K562 (cell line): ENCODE results near the gene GJE1. TPM values are rescaled to one million over a fixed set of nuclear protein-coding genes. Genes with fewer than 3 reads are reported as not detected.

Experiments
- ATAC-seq: fragments of 200-7000 bp; cut with Tn5 transposase; 3 replicates; pipeline ENCODE4 v1.9.1; 2020; ENCODE audit warnings: moderate library complexity
- BruUV-seq: library from RNA; stranded (reverse); fragments of 400-500 nt; replicated peaks from 2 replicates; lab custom pipeline; 2021; lab: Mats Ljungman, UMichigan
- CTCF ChIA-PET: fragments of 300-600 bp; formaldehyde crosslinking; extraction: SDS; loops from one replicate; lab custom pipeline; 2021; ENCODE audit warnings: low intra/inter-chr PET ratio; lab: Yijun Ruan, JAX
- POLR2A ChIA-PET: fragments of 300-600, 350-650 bp; sonication (Branson Sonifier 250); formaldehyde crosslinking; extraction: SDS; loops from one replicate; lab custom pipeline; 2021; ENCODE audit warnings: antibody characterized with exemption, inconsistent platforms; lab: Yijun Ruan, JAX
- DNase-seq, 4 experiments: peaks; one replicate each; pipeline versions ENCODE4 v3.0.0 to v3.0.0-alpha.2; 2011 to 2018; ENCODE audit warnings: low spot score in 3 of 4, mixed read lengths in 3 of 4; ENCODE audit errors: extremely low read depth in 1 of 4
- FAIRE-seq: peaks from 2 replicates; lab custom pipeline; 2011; peaks lifted over from hg19 to GRCh38; lab: Jason Lieb, UNC
- H2AFZ ChIP-seq: 2 replicates; pipeline ENCODE4 v1.6.0; 2011; ENCODE audit warnings: low read depth, low read length, control low read depth, inconsistent platforms
- H3K27ac ChIP-seq: fragments of 200-600 bp; 3 replicates; pipeline ENCODE4 v1.8.0; 2011; ENCODE audit warnings: low read depth, mild to moderate bottlenecking, control low read depth, inconsistent platforms, low read length, moderate library complexity, mixed read lengths; ENCODE audit errors: extremely low read depth
- H3K27me3 ChIP-seq, 2 experiments: fragments of 300-600 bp in 1 of 2; 2 replicates in 1 of 2; 3 replicates in 1 of 2; pipeline versions ENCODE4 v1.6.0 to v1.8.0; 2011; ENCODE audit warnings: inconsistent platforms in 2 of 2, low read length in 2 of 2, mild to moderate bottlenecking in 1 of 2, mixed read lengths in 1 of 2, moderate library complexity in 1 of 2; ENCODE audit not compliant: control insufficient read depth in 2 of 2, insufficient read depth in 2 of 2
- H3K36me3 ChIP-seq: fragments of 300-600 bp; 3 replicates; pipeline ENCODE4 v1.8.0; 2011; ENCODE audit warnings: mild to moderate bottlenecking, low read length, inconsistent platforms; ENCODE audit not compliant: control insufficient read depth, insufficient read depth
- H3K4me1 ChIP-seq, 2 experiments: fragments of 200-600 bp in 1 of 2; replicated peaks in 1 of 2; 2 replicates in 1 of 2; 3 replicates in 1 of 2; pipeline versions ENCODE4 v1.5.1 to v1.8.0; 2011; ENCODE audit warnings: inconsistent platforms in 2 of 2, low read length in 2 of 2, mild to moderate bottlenecking in 1 of 2, mixed read lengths in 1 of 2, moderate library complexity in 1 of 2; ENCODE audit not compliant: control insufficient read depth in 2 of 2, insufficient read depth in 2 of 2
- H3K4me2 ChIP-seq: 2 replicates; pipeline ENCODE4 v1.6.1; 2011; ENCODE audit warnings: low read length, control low read depth, inconsistent platforms, mixed read lengths; ENCODE audit not compliant: insufficient read depth
- H3K4me3 ChIP-seq: fragments of 200-600 bp; sonication (generic), shearing (Covaris generic); 2 replicates; pipeline ENCODE4 v1.5.1; 2016; ENCODE audit warnings: control low read depth, inconsistent platforms
- H3K79me2 ChIP-seq: fragments of 200-600 bp; 3 replicates; pipeline ENCODE4 v1.8.0; 2011; ENCODE audit warnings: low read length, inconsistent platforms; ENCODE audit not compliant: control insufficient read depth, insufficient read depth
- H3K9ac ChIP-seq, 2 experiments: 2 replicates each; pipeline versions ENCODE4 v1.6.0 to v1.6.1; 2011; ENCODE audit warnings: low read depth in 2 of 2, low read length in 2 of 2, control low read depth in 1 of 2, inconsistent platforms in 1 of 2, mild to moderate bottlenecking in 1 of 2, mixed read lengths in 1 of 2; ENCODE audit not compliant: insufficient read depth in 1 of 2
- H3K9me1 ChIP-seq: one replicate; pipeline ENCODE4 v1.6.0; 2011; ENCODE audit warnings: inconsistent platforms, mild to moderate bottlenecking, low read length, moderate library complexity; ENCODE audit not compliant: control insufficient read depth, insufficient read depth
- H3K9me3 ChIP-seq: replicated peaks from 2 replicates; pipeline ENCODE4 v1.5.1; 2011; ENCODE audit warnings: low read depth, low read length, inconsistent platforms; ENCODE audit not compliant: control insufficient read depth, insufficient read depth
- H4K20me1 ChIP-seq: replicated peaks from 2 replicates; pipeline ENCODE4 v1.6.1; 2011; ENCODE audit warnings: low read length, inconsistent platforms, mixed read lengths; ENCODE audit not compliant: control insufficient read depth, insufficient read depth
- ARID1B ChIP-seq: fragments of 450-650 bp; IDR thresholded peaks from 2 replicates; pipeline ENCODE4 v1.6.1; 2016; ENCODE audit warnings: antibody characterized with exemption, mild to moderate bottlenecking, inconsistent platforms
- GATA2 ChIP-seq: sonication (generic); formaldehyde crosslinking; IDR thresholded peaks from 2 replicates; pipeline ENCODE4 v1.4.0; 2020; ENCODE audit warnings: mild to moderate bottlenecking, missing genetic modification reagents
- HNRNPLL ChIP-seq: fragments of 200-400 bp; formaldehyde crosslinking; IDR thresholded peaks from 2 replicates; pipeline ENCODE4 v1.6.1; 2017; ENCODE audit warnings: low read length, low read depth, mild to moderate bottlenecking; ENCODE audit not compliant: poor library complexity, severe bottlenecking
- JUNB ChIP-seq: fragments of 450-650 bp; formaldehyde crosslinking; conservative IDR thresholded peaks from 2 replicates; pipeline ENCODE4 v1.4.0; 2020; ENCODE audit warnings: mild to moderate bottlenecking
- LARP7 ChIP-seq: fragments of 450-650 bp; IDR thresholded peaks from 2 replicates; pipeline ENCODE4 v1.6.1; 2016
- SMARCA4 ChIP-seq: fragments of 450-650 bp; IDR thresholded peaks from 2 replicates; pipeline ENCODE4 v1.6.1; 2016
- TCFL5 ChIP-seq: fragments of 250-450 bp; sonication (Bioruptor Pico); conservative IDR thresholded peaks from 2 replicates; pipeline ENCODE4 v1.6.1; 2021; ENCODE audit warnings: mild to moderate bottlenecking, moderate library complexity, matching md5 sums
- WGBS: fragments of 100-300 bp; shearing (Covaris generic); methylation state at CpG from one replicate; pipeline ENCODE4 v1.1.6; 2016; ENCODE audit warnings: low coverage, mixed read lengths; ENCODE audit not compliant: insufficient coverage; ENCODE audit errors: missing lambda C conversion rate; 5-methylcytosine and 5-hydroxymethylcytosine counted together
- in situ Hi-C: fragments of 300-500 bp; cut with MboI; formaldehyde crosslinking; loops from 4 replicates; pipeline ENCODE4 v1.15.0; 2018; ENCODE audit warnings: inconsistent platforms, mixed read lengths
- intact Hi-C: fragments of 100-400 bp; cut with micrococcal nuclease; formaldehyde crosslinking; loops from 2 replicates; pipeline ENCODE4 v1.14.2; 2022
- polyA plus RNA-seq, 8 experiments: library from polyadenylated mRNA; depleted of rRNA in 4 of 8; stranded (reverse) in 5 of 8; unstranded in 3 of 8; fragments of >200 nt; fragmentation: Nextera tagmentation in 2 of 8; fragmentation: Illumina TruSeq in 1 of 8; extraction: Ambion mirVana in 2 of 8; extraction: Trizol in 1 of 8; gene quantifications; 2 replicates each; pipeline versions ENCODE4 v1.2.1 to v1.2.3, GENCODE V29; 2011 to 2014; ENCODE audit warnings: inconsistent platforms in 1 of 8, missing spikeins in 1 of 8
- total RNA-seq, 7 experiments: library from RNA; depleted of rRNA in 6 of 7; stranded (reverse); fragments of >200 nt in 6 of 7; fragmentation: Illumina TruSeq in 2 of 7; extraction: Trizol in 2 of 7; gene quantifications; 2 replicates each; pipeline versions ENCODE4 v1.2.1 to v1.2.3, GENCODE V29; 2011 to 2021; ENCODE audit warnings: low replicate concordance in 1 of 7
- TF ChIP-seq, protein P1 (sequence below): fragments of 450-650 bp; IDR thresholded peaks from 2 replicates; pipeline ENCODE4 v1.6.1; 2016; ENCODE audit warnings: low read depth

Gene GJE1
- total and polyA plus RNA-seq, 9 of the 15 experiments (the other 6 are each of a cell fraction or from before 2014, with no cell fraction given) = not detected

DNA sequence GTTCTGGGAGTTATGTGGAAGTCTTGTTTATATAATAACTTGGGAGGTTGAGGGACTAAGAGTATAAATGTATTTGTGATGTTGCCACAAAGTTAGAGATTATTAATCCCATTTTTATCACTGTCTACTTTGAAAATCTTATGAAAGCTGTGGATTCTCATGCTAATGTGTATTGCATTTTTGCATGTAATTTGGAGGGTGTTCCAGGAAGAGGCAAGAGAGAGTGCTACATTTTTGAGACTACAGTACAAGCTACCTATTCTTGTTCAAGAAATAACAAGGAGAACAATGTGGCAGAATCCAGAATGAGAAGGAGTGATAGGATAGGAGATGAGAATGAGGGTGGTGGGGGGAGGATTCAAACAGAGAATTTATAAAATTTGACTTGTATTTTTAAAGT, 49.3 kb downstream of the GJE1 start:
- Histone ChIP-seq H3K9me1 (no peaks in the 10 kb centered on the region), H3K9ac (no peak overlapping the region), H3K79me2 (no peaks in the 10 kb centered on the region), H3K4me2 (no peak overlapping the region), H3K4me3 (no peak overlapping the region), H2AFZ (no peak overlapping the region), H4K20me1 (no peaks in the 10 kb centered on the region), H3K4me1 (no peaks in the 10 kb centered on the region; a peak in 1 of 5 replicates), H3K36me3 (peaks cover 4% of the 10 kb centered on the region; the same call in 1 of the 3 replicates), H3K27me3 (no peaks in the 10 kb centered on the region), H3K27ac (no peak overlapping the region), H3K9me3 (no peaks in the 10 kb centered on the region)
- CTCF ChIA-PET = no interaction called here
- ATAC-seq (no peak), FAIRE-seq (no peak), DNase-seq (no peak)
- no TSS peak for BruUV-seq
- TF ChIP-seq HNRNPLL = no peak
- TF ChIP-seq LARP7 = no peak
- no peak for TF ChIP-seq ARID1B
- POLR2A ChIA-PET = no interaction called here
- in situ Hi-C loops (no loop called here), intact Hi-C loops (no loop called here)

DNA sequence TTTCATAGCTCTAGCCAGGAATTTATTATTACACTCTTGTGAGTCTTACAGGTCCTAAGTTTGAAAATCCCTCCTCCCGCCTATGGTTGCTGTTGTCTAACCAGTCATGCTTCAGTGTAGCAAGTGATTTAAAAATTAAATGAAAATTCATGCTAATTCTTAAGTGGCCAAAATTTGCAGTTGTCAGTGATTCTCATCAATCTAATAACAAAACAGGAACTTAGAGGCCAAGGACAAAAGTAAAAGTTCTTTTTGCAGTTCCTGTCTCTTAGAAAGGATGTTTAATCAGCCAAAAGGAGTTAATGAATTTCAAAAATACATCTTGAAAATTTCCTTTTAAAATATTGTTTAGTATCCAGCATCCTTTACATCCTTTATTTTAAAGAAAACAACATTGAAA, 50.6 kb downstream of the GJE1 start:
- Histone ChIP-seq H3K4me1 (no peaks in the 10 kb centered on the region; a peak in 1 of 5 replicates), H3K36me3 (peaks cover 4% of the 10 kb centered on the region; the same call in 1 of the 3 replicates), H3K27me3 (no peaks in the 10 kb centered on the region)
- FAIRE-seq = no peak
- no peak for DNase-seq
- BruUV-seq = no TSS peak
- CTCF ChIA-PET = no interaction called here
- TF ChIP-seq, protein P1, sequence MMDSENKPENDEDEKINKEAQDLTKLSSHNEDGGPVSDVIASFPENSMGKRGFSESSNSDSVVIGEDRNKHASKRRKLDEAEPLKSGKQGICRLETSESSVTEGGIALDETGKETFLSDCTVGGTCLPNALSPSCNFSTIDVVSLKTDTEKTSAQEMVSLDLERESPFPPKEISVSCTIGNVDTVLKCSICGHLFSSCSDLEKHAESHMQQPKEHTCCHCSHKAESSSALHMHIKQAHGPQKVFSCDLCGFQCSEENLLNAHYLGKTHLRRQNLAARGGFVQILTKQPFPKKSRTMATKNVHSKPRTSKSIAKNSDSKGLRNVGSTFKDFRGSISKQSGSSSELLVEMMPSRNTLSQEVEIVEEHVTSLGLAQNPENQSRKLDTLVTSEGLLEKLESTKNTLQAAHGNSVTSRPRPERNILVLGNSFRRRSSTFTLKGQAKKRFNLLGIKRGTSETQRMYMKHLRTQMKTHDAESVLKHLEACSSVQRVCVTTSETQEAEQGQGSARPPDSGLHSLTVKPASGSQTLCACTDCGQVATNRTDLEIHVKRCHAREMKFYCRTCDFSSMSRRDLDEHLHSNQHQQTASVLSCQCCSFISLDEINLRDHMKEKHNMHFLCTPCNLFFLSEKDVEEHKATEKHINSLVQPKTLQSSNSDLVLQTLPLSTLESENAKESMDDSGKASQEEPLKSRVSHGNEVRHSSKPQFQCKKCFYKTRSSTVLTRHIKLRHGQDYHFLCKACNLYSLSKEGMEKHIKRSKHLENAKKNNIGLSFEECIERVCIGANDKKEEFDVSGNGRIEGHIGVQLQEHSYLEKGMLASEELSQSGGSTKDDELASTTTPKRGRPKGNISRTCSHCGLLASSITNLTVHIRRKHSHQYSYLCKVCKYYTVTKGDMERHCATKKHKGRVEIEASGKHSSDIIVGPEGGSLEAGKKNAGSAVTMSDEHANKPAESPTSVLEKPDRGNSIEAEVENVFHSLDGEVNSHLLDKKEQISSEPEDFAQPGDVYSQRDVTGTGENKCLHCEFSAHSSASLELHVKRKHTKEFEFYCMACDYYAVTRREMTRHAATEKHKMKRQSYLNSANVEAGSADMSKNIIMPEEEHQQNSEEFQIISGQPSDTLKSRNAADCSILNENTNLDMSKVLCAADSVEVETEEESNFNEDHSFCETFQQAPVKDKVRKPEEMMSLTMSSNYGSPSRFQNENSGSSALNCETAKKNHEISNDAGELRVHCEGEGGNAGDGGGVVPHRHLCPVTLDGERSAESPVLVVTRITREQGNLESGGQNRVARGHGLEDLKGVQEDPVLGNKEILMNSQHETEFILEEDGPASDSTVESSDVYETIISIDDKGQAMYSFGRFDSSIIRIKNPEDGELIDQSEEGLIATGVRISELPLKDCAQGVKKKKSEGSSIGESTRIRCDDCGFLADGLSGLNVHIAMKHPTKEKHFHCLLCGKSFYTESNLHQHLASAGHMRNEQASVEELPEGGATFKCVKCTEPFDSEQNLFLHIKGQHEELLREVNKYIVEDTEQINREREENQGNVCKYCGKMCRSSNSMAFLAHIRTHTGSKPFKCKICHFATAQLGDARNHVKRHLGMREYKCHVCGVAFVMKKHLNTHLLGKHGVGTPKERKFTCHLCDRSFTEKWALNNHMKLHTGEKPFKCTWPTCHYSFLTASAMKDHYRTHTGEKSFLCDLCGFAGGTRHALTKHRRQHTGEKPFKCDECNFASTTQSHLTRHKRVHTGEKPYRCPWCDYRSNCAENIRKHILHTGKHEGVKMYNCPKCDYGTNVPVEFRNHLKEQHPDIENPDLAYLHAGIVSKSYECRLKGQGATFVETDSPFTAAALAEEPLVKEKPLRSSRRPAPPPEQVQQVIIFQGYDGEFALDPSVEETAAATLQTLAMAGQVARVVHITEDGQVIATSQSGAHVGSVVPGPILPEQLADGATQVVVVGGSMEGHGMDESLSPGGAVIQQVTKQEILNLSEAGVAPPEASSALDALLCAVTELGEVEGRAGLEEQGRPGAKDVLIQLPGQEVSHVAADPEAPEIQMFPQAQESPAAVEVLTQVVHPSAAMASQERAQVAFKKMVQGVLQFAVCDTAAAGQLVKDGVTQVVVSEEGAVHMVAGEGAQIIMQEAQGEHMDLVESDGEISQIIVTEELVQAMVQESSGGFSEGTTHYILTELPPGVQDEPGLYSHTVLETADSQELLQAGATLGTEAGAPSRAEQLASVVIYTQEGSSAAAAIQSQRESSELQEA = no peak
- TF ChIP-seq GATA2 (no peak), JUNB (CRISPR knock-in tag) (no peak), SMARCA4 (no peak), TCFL5 (CRISPR knock-in tag) (no peak)
- TF ChIP-seq, all 486 proteins: peak for 0
- no peak overlapping the region for H3K27ac ChIP-seq
- POLR2A ChIA-PET = no interaction called here
- H4K20me1 ChIP-seq = no peaks in the 10 kb centered on the region
- H3K9me1 ChIP-seq = no peaks in the 10 kb centered on the region
- H2AFZ ChIP-seq = no peak overlapping the region
- intact Hi-C loops (no loop called here), in situ Hi-C loops (no loop called here)
- H3K9me3 ChIP-seq = no peaks in the 10 kb centered on the region
- ATAC-seq = no peak
- H3K4me2 ChIP-seq = no peak overlapping the region
- no peak overlapping the region for H3K9ac ChIP-seq
- no peak overlapping the region for H3K4me3 ChIP-seq
- WGBS = 100% methylated on average over 1 of the region's 1 CpG
- H3K79me2 ChIP-seq = no peaks in the 10 kb centered on the region
